SK-N-SH treated with all-trans-retinoic acid at 6 μM for 48 hours (cell line): ENCODE results near the gene DTWD2.

Experiments
- ATAC-seq: fragments of 200-7000 bp; cut with Tn5 transposase; 3 replicates; pipeline ENCODE4 v1.9.1; 2020; ENCODE audit warnings: mild to moderate bottlenecking, moderate library complexity
- ARNTL ChIP-seq: fragments of 450-650 bp; formaldehyde crosslinking; IDR thresholded peaks from 2 replicates; pipeline ENCODE4 v1.5.0; 2020; ENCODE audit warnings: low read depth, mild to moderate bottlenecking, moderate library complexity, borderline replicate concordance
- BACH2 ChIP-seq: fragments of 250-450 bp; sonication (Bioruptor Pico); IDR thresholded peaks from 2 replicates; pipeline ENCODE4 v1.9.0; 2021; ENCODE audit warnings: mild to moderate bottlenecking, borderline replicate concordance
- CSDC2 ChIP-seq: fragments of 250-450 bp; sonication (Bioruptor Pico); IDR thresholded peaks from 2 replicates; pipeline ENCODE4 v1.5.0; 2020; ENCODE audit warnings: mild to moderate bottlenecking, moderate library complexity
- ESRRG ChIP-seq: fragments of 250-450 bp; sonication (Bioruptor Pico); IDR thresholded peaks from 2 replicates; pipeline ENCODE4 v1.6.1; 2021; ENCODE audit warnings: mild to moderate bottlenecking
- GLIS3 ChIP-seq: fragments of 250-450 bp; sonication (Bioruptor Pico); IDR thresholded peaks from 2 replicates; pipeline ENCODE4 v1.5.0; 2020; ENCODE audit warnings: mild to moderate bottlenecking, moderate library complexity
- ISL1 ChIP-seq: fragments of 250-450 bp; sonication (Bioruptor Pico); IDR thresholded peaks from 2 replicates; pipeline ENCODE4 v2.1.2; 2022; ENCODE audit warnings: mild to moderate bottlenecking, moderate library complexity
- OSR1 ChIP-seq: fragments of 250-450 bp; sonication (Bioruptor Pico); IDR thresholded peaks from 2 replicates; pipeline ENCODE4 v1.8.0; 2022; ENCODE audit warnings: moderate library complexity, mild to moderate bottlenecking, inconsistent platforms
- PPARA ChIP-seq: fragments of 250-450 bp; sonication (Bioruptor Pico); IDR thresholded peaks from 2 replicates; pipeline ENCODE4 v1.5.0; 2020; ENCODE audit warnings: mild to moderate bottlenecking, borderline replicate concordance
- RARB ChIP-seq: fragments of 250-450 bp; sonication (Bioruptor Pico); IDR thresholded peaks from 2 replicates; pipeline ENCODE4 v1.8.0; 2021; ENCODE audit warnings: mild to moderate bottlenecking, moderate library complexity
- SNAI2 ChIP-seq: fragments of 250-450 bp; sonication (Bioruptor Pico); IDR thresholded peaks from 2 replicates; pipeline ENCODE4 v1.5.0; 2020; ENCODE audit warnings: mild to moderate bottlenecking, moderate library complexity
- TCF4 ChIP-seq: fragments of 250-450 bp; sonication (Bioruptor Pico); IDR thresholded peaks from 2 replicates; pipeline ENCODE4 v1.8.0; 2021; ENCODE audit warnings: mild to moderate bottlenecking, moderate library complexity, borderline replicate concordance
- TOX ChIP-seq: fragments of 250-450 bp; sonication (Bioruptor Pico); IDR thresholded peaks from 2 replicates; pipeline ENCODE4 v1.8.0; 2021; ENCODE audit warnings: mild to moderate bottlenecking, moderate library complexity, borderline replicate concordance
- ZC3H10 ChIP-seq: fragments of 250-450 bp; sonication (Bioruptor Pico); IDR thresholded peaks from 2 replicates; pipeline ENCODE4 v1.5.1; 2021; ENCODE audit warnings: mild to moderate bottlenecking, moderate library complexity
- ZFP3 ChIP-seq: fragments of 250-450 bp; sonication (Bioruptor Pico); IDR thresholded peaks from 2 replicates; pipeline ENCODE4 v1.5.0; 2020; ENCODE audit warnings: mild to moderate bottlenecking, moderate library complexity
- ZFP30 ChIP-seq: fragments of 450-650 bp; formaldehyde crosslinking; IDR thresholded peaks from 2 replicates; pipeline ENCODE4 v1.5.0; 2022; ENCODE audit warnings: mild to moderate bottlenecking, moderate library complexity
- ZNF565 ChIP-seq: fragments of 450-650 bp; formaldehyde crosslinking; conservative IDR thresholded peaks from 2 replicates; pipeline ENCODE4 v1.5.0; 2020; ENCODE audit warnings: low read depth, mild to moderate bottlenecking, moderate library complexity
- ZNF70 ChIP-seq: fragments of 450-650 bp; formaldehyde crosslinking; IDR thresholded peaks from 2 replicates; pipeline ENCODE4 v1.5.0; 2020; ENCODE audit warnings: mild to moderate bottlenecking, moderate library complexity
- ZNF8 ChIP-seq: fragments of 450-650 bp; formaldehyde crosslinking; IDR thresholded peaks from 2 replicates; pipeline ENCODE4 v1.5.0; 2020; ENCODE audit warnings: mild to moderate bottlenecking, moderate library complexity
- TF ChIP-seq, protein P1 (sequence below): fragments of 250-450 bp; sonication (Bioruptor Pico); IDR thresholded peaks from 2 replicates; pipeline ENCODE4 v1.5.0; 2020; ENCODE audit warnings: mild to moderate bottlenecking, moderate library complexity
- TF ChIP-seq, protein P2 (sequence below): fragments of 250-450 bp; sonication (Bioruptor Pico); IDR thresholded peaks from 2 replicates; pipeline ENCODE4 v1.5.1; 2020; ENCODE audit warnings: low read depth, mild to moderate bottlenecking, moderate library complexity
- TF ChIP-seq, protein P3 (sequence below): fragments of 250-450 bp; sonication (Bioruptor Pico); IDR thresholded peaks from 2 replicates; pipeline ENCODE4 v1.5.1; 2021; ENCODE audit warnings: mild to moderate bottlenecking, moderate library complexity
- TF ChIP-seq, protein P4 (sequence below): fragments of 250-450 bp; sonication (Bioruptor Pico); IDR thresholded peaks from 2 replicates; pipeline ENCODE4 v1.8.0; 2021; ENCODE audit warnings: low read depth, mild to moderate bottlenecking, moderate library complexity, borderline replicate concordance

DTWD2 gene

GRCh38 chr5:118834710-118835109 lies 153.6 kb downstream of the DTWD2 start (continued):
- TF ChIP-seq, protein P1, sequence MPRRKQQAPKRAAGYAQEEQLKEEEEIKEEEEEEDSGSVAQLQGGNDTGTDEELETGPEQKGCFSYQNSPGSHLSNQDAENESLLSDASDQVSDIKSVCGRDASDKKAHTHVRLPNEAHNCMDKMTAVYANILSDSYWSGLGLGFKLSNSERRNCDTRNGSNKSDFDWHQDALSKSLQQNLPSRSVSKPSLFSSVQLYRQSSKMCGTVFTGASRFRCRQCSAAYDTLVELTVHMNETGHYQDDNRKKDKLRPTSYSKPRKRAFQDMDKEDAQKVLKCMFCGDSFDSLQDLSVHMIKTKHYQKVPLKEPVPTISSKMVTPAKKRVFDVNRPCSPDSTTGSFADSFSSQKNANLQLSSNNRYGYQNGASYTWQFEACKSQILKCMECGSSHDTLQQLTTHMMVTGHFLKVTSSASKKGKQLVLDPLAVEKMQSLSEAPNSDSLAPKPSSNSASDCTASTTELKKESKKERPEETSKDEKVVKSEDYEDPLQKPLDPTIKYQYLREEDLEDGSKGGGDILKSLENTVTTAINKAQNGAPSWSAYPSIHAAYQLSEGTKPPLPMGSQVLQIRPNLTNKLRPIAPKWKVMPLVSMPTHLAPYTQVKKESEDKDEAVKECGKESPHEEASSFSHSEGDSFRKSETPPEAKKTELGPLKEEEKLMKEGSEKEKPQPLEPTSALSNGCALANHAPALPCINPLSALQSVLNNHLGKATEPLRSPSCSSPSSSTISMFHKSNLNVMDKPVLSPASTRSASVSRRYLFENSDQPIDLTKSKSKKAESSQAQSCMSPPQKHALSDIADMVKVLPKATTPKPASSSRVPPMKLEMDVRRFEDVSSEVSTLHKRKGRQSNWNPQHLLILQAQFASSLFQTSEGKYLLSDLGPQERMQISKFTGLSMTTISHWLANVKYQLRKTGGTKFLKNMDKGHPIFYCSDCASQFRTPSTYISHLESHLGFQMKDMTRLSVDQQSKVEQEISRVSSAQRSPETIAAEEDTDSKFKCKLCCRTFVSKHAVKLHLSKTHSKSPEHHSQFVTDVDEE (CRISPR knock-in tag) = no peak
- no peak for TF ChIP-seq RARB (CRISPR knock-in tag)
- TF ChIP-seq, all 23 proteins: peak for 0

DNA sequence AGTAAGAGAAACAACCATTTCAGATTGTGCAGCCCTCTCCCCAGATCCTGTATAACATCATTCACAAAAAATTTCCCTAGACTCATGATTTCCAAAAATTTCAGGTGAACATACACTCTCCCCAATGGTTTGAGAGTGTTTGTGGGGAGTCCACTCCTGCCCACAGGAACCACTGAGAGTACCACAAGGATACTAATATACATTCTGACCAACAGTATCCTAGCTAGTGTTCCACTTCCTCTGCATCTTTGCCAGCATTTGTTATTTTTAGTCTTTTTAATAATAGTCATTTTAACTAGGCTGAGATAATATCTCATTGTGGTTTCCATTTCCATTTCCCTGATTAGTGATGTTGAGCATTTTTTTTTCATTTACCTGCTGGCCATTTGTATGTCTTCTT lies 155.4 kb downstream of the DTWD2 start:
- TF ChIP-seq, protein P1 (CRISPR knock-in tag) = no peak
- TF ChIP-seq TCF4 (CRISPR knock-in tag) = no peak
- no peak for TF ChIP-seq ZC3H10 (CRISPR knock-in tag)
- TF ChIP-seq SNAI2 (CRISPR knock-in tag) = no peak
- no peak for TF ChIP-seq ZNF565 (CRISPR knock-in tag)
- TF ChIP-seq CSDC2 (CRISPR knock-in tag) = no peak
- no peak for TF ChIP-seq OSR1 (CRISPR knock-in tag)
- no peak for TF ChIP-seq ZFP3 (CRISPR knock-in tag)
- TF ChIP-seq, protein P2, sequence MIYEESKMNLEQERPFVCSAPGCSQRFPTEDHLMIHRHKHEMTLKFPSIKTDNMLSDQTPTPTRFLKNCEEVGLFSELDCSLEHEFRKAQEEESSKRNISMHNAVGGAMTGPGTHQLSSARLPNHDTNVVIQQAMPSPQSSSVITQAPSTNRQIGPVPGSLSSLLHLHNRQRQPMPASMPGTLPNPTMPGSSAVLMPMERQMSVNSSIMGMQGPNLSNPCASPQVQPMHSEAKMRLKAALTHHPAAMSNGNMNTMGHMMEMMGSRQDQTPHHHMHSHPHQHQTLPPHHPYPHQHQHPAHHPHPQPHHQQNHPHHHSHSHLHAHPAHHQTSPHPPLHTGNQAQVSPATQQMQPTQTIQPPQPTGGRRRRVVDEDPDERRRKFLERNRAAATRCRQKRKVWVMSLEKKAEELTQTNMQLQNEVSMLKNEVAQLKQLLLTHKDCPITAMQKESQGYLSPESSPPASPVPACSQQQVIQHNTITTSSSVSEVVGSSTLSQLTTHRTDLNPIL (CRISPR knock-in tag) = no peak
- TF ChIP-seq ISL1 = no peak
- TF ChIP-seq ARNTL (CRISPR knock-in tag) = no peak
- no peak for TF ChIP-seq TOX
- no peak for TF ChIP-seq GLIS3 (CRISPR knock-in tag)
- TF ChIP-seq, protein P3, sequence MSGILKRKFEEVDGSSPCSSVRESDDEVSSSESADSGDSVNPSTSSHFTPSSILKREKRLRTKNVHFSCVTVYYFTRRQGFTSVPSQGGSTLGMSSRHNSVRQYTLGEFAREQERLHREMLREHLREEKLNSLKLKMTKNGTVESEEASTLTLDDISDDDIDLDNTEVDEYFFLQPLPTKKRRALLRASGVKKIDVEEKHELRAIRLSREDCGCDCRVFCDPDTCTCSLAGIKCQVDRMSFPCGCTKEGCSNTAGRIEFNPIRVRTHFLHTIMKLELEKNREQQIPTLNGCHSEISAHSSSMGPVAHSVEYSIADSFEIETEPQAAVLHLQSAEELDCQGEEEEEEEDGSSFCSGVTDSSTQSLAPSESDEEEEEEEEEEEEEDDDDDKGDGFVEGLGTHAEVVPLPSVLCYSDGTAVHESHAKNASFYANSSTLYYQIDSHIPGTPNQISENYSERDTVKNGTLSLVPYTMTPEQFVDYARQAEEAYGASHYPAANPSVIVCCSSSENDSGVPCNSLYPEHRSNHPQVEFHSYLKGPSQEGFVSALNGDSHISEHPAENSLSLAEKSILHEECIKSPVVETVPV (CRISPR knock-in tag) = no peak
- no peak for TF ChIP-seq RARB (CRISPR knock-in tag)
- TF ChIP-seq, protein P4, sequence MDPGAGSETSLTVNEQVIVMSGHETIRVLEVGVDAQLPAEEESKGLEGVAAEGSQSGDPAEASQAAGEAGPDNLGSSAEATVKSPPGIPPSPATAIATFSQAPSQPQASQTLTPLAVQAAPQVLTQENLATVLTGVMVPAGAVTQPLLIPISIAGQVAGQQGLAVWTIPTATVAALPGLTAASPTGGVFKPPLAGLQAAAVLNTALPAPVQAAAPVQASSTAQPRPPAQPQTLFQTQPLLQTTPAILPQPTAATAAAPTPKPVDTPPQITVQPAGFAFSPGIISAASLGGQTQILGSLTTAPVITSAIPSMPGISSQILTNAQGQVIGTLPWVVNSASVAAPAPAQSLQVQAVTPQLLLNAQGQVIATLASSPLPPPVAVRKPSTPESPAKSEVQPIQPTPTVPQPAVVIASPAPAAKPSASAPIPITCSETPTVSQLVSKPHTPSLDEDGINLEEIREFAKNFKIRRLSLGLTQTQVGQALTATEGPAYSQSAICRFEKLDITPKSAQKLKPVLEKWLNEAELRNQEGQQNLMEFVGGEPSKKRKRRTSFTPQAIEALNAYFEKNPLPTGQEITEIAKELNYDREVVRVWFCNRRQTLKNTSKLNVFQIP (CRISPR knock-in tag) = no peak
- no peak for TF ChIP-seq ZFP30 (CRISPR knock-in tag)
- no peak for TF ChIP-seq ESRRG (CRISPR knock-in tag)
- TF ChIP-seq BACH2 (CRISPR knock-in tag) = no peak
- no peak for TF ChIP-seq ZNF70 (CRISPR knock-in tag)
- ATAC-seq = no peak

DNA sequence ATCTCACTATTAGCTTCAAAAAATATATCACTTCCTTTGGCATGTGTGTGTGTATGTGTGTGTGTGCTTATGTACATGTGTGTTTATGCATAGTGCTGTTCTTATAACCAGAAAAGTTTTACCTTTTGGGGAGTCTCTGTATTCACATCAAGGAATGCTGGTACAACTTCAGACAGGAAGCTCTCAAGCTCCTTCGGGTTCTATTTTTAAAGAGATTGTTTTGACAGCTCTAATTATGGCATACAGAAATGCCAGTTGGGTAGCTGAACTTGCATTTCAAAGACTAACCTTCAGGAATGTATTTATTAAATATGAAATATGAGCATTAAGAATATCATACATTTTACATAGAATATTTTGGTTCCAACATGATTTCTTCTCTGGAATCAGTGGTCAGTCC lies 163.1 kb downstream of the DTWD2 start:
- TF ChIP-seq CSDC2 (CRISPR knock-in tag) = no peak
- TF ChIP-seq ESRRG (CRISPR knock-in tag) = no peak
- no peak for TF ChIP-seq ZNF70 (CRISPR knock-in tag)
- no peak for TF ChIP-seq ZNF8 (CRISPR knock-in tag)
- TF ChIP-seq, protein P4 (CRISPR knock-in tag) = no peak
- no peak for TF ChIP-seq ISL1
- TF ChIP-seq GLIS3 (CRISPR knock-in tag) = no peak
- TF ChIP-seq ZC3H10 (CRISPR knock-in tag) = no peak
- no peak for TF ChIP-seq ARNTL (CRISPR knock-in tag)
- TF ChIP-seq ZFP3 (CRISPR knock-in tag) = no peak
- no peak for TF ChIP-seq PPARA (CRISPR knock-in tag)
- no peak for TF ChIP-seq SNAI2 (CRISPR knock-in tag)
- TF ChIP-seq OSR1 (CRISPR knock-in tag) = no peak
- TF ChIP-seq TOX = no peak
- no peak for ATAC-seq
